Lower leg skin (tissue), 3 donors: ENCODE measurements around the gene CCSER2.

Experiments
- POLR2A ChIP-seq, 2 donors: fragments of 450-650 bp; IDR thresholded peaks; one replicate each; pipeline ENCODE4 v1.6.1; 2016 to 2017; ENCODE audit warnings: antibody characterized with exemption in 2 of 2, mild to moderate bottlenecking in 1 of 2, moderate library complexity in 1 of 2
- TF ChIP-seq, protein P1 (sequence below), 3 donors: fragments of 450-650 bp; IDR thresholded peaks; one replicate each; pipeline ENCODE4 v1.5.1; 2016; ENCODE audit warnings: antibody characterized with exemption in 3 of 3, mild to moderate bottlenecking in 3 of 3, moderate library complexity in 2 of 3

DNA sequence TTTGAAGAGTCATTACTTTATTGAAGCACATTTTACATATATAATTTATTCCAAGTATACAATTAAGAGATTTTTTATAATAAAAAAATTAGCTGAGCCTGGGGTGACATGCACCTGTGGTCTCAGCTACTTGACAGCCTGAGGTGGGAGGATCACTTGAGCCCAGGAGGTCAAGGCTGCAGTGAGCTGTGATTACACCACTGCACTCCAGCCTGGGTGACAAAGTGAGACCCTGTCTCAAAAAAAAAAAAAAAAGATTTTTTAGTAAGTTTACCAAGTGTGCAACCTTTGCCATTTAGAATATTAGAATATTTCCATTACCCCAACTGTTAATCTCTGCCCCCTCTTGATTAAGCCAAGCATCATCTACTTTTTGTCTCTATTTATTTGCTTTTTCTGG is 196.0 kb downstream of the CCSER2 start:
- TF ChIP-seq, protein P1, sequence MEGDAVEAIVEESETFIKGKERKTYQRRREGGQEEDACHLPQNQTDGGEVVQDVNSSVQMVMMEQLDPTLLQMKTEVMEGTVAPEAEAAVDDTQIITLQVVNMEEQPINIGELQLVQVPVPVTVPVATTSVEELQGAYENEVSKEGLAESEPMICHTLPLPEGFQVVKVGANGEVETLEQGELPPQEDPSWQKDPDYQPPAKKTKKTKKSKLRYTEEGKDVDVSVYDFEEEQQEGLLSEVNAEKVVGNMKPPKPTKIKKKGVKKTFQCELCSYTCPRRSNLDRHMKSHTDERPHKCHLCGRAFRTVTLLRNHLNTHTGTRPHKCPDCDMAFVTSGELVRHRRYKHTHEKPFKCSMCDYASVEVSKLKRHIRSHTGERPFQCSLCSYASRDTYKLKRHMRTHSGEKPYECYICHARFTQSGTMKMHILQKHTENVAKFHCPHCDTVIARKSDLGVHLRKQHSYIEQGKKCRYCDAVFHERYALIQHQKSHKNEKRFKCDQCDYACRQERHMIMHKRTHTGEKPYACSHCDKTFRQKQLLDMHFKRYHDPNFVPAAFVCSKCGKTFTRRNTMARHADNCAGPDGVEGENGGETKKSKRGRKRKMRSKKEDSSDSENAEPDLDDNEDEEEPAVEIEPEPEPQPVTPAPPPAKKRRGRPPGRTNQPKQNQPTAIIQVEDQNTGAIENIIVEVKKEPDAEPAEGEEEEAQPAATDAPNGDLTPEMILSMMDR (IDR thresholded peaks at IDR 0.05) = no peak
- no peak for TF ChIP-seq POLR2A (IDR thresholded peaks at IDR 0.05)
